Measurements from ENCODE around the gene CCL25.

GRCh38 chr19:8101311-8101710, 48.8 kb downstream of the CCL25 start:
- TF ChIP-seq POLR2A (IDR thresholded peaks at IDR 0.05; ENCODE audit: low read depth, low read length) (no peak), CTCF (IDR thresholded peaks at IDR 0.05; ENCODE audit: extremely low read depth in 1 of 2, insufficient read depth in 1 of 2, low read depth in 1 of 2, low read length in 2 of 2) (no peak), EZH2 (IDR thresholded peaks at IDR 0.05; ENCODE audit: borderline replicate concordance, low read depth, low read length, severe bottlenecking) (no peak), MAX (IDR thresholded peaks at IDR 0.05; ENCODE audit: insufficient read depth, insufficient read length) (no peak), POLR2AphosphoS5 (IDR thresholded peaks at IDR 0.05; ENCODE audit: insufficient read depth, low read depth, low read length) (no peak), JUN (IDR thresholded peaks at IDR 0.05; ENCODE audit: borderline replicate concordance, insufficient read depth, insufficient read length, low read depth) (no peak), FOS (IDR thresholded peaks at IDR 0.05; ENCODE audit: borderline replicate concordance, insufficient read depth, low read length) (no peak), GATA2 (IDR thresholded peaks at IDR 0.05; ENCODE audit: insufficient read depth, insufficient read length, low read depth, low read length) (no peak)

Measured in endothelial cell of umbilical vein (primary cell).